NOMO-1 (cell line): ENCODE data around the gene ENOX1.

ENCODE experiments used
- DNase-seq, 2 experiments: peaks; one replicate each; lab custom pipeline; 2025; ENCODE audit not compliant: unreplicated experiment in 2 of 2; lab: John Stamatoyannopoulos, UW

Gene ENOX1

DNA sequence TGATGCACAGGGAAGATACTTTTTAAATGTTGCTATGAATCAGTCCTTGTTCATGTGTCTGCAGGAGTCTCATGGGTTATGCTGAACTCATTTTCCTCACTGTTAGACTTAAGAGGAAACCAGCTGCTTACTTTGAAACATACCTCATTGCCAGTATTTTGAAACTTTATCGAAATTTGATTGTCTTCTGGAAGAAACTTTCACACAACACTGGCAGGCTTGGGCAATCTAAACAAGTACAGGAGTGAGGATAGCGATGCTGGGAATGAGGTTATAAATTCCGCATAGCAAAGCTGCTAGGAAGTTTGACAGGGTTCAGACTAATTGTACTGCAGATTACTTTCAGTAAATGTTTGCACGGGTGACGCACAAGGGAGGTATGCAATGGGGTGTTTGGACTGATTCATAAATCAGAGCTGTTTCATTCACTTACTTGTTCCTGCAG lies 517.7 kb downstream of the ENOX1 start:
- no peak for DNase-seq

DNA sequence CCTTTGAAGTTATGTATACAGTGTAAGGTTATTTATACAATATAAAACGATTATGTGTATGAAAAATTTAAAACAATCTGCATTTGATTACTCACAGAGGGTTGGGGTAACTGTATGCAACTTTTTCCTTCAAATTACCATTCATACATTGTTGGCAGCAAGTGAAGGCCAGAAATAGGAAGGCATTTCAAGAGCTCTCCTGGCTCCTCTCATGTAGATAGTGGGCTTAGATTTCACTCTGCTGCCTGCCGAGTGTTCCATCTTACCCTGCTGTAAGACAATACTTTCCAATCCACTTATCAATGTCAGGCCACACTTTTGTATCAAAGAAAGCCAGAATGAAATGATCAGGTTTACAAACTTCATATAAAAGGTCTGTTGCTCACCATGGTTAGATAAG lies 518.1 kb downstream of the ENOX1 start:
- DNase-seq = no peak

DNA sequence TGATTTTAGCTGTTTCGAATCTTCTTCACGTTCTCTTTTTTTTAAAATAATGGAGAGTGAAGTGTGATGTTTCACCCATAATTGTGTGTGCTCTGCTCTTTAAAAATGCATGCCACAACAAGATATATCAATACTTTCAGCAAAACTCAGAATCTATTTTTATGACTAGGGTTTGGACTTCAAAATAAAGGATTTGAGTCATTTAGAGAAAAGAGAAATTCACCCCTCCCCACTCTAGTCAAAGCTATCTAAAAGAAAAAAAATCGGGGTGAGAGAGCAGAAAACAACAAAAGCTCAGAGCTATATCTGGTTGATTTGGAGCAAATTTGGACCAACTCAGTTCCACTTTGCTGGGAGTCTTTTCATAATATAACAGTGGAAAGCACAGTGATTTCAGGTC lies 518.9 kb downstream of the ENOX1 start:
- no peak for DNase-seq

DNA sequence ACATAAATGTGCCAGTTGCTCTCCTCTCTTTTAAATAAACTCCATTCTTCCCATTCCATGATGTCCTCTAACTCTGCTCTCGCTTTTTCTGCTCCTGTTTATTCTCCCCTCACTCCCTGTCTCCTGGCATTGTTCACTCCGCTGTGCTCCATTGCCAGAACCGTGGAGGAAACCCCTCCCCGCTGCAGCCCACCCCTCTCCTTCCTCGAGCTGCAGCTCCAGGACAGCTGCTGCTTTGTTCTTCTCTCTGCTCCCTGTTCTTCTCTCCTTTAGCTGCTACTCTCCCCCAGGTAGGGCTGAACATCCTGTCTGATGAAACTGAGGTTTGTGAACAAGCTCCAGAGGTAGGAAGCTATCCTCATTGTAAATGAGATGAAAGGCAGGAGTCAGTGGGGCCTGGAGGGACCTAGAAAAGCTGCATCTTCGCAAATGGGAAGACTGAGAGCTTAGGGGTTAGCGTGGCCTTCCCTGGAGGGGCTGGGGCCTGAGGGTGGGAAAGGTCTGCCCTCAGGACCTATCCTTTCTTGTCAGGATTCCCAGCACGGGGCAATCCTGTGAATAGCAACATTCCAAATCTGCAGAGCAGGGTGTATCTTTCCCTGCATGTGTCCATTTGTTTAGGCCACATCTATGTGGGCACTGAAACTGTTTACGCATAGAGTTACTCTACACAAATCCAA lies 519.7 kb downstream of the ENOX1 start:
- no peak for DNase-seq

DNA sequence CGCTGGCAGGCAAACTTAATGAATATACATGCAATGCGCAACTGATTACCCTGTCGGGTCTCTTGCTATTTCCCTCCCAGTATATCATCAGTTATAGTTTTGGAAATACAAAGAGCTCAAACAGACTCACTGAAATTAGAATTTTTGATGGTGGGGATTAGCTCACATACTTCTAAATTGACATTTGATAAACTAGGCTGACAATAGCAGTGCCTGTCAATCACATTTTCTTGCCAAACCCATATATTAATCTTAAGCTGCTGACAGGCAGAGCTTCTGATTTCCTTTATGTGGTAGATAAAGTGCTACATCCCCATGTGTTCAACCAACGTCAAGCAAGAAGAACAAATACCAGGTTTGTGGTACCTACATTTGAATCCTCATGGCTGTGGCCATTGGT lies 521.7 kb downstream of the ENOX1 start:
- DNase-seq = no peak

DNA sequence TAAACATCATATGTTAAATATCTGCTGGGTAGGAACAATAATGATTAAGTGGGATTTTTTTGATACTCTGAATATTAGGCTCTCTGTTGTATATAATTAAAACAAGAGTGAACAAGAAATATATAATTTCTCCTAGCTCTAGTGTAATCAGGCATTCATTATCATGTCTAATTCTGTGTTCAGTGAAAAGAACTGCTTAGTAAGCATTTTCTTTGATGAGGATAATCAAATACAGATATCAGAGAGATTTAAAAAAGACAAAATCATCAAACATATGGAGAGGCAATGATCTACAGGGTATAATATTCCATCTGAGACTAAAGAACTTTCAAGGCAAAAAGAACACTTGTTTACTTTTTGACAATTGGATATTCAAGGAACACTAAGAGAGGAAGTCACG lies 522.3 kb downstream of the ENOX1 start:
- DNase-seq = no peak

DNA sequence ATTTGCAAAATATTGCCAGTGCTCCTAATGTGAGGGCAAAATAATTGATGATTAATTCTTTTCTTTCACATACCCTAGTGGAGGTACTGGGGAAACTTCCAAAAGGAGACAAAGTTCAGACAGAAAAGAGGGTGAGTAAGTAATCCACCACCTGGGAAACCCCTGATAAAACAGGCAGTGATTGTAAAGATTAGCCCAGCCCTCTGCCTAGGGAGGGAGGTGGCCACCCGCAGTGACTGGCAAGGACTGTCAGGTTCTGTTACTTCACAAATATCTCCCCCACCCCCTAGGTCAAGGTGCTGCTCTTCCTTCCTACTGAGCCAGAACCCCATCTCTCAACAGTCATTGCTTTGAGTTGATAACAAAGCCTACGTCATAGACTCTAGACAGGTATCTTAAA lies 523.7 kb downstream of the ENOX1 start:
- no peak for DNase-seq

DNA sequence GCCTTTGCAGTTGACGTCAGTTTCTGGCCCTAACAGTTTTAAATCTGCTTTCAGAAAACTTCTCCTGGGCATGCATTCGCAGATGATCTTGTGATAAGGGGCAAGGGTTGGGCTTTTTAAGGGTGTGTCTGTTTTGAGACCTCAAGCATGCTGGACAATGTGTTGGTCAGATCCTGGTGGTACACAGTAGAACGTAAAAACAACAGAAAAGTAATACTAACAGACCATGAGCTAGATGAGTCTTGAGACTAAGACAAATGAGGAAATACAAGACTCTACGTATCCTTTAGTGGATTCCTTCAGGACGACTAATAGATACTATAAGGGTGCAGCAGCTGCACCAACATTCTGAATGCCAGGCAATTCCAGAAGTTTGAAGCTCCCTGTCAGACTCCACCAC lies 525.8 kb downstream of the ENOX1 start:
- no peak for DNase-seq

DNA sequence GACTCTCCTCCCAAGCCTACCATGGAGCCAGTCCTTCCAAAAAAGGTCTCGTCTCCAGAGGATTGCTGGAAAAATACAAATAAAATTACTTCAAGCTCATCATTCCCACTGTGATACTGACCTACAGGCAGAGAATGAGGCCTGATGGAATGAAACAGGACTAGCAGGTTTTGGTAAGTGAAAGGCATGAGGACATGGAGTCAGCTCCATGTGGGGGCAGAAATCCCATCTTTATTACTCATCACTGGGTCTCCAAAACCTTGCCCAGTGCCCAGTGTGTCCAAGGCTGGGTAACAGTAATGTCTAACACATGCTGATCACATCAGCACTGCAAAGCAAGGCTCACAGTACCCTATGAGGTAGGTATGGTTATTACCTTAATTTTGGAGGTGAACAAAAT lies 528.0 kb downstream of the ENOX1 start:
- no peak for DNase-seq

DNA sequence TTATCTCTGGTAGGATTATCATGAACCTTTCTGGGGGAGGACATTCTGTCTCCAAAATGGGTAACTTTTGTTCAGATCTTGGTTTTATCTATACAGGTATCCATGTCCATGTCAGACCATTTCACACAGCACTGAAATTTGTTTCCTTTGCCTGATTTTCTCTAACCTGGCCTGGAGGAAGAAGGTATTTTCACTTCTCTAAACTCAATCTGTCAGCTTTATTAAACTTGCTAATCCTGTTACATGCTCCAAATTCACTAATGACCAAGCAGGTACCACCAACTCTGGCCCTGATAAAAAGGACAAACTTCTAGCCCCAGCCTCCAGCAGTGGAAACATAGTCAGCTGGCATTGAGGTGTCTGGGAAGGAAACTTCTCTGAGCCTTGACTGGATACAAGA lies 529.0 kb downstream of the ENOX1 start:
- DNase-seq = no peak

DNA sequence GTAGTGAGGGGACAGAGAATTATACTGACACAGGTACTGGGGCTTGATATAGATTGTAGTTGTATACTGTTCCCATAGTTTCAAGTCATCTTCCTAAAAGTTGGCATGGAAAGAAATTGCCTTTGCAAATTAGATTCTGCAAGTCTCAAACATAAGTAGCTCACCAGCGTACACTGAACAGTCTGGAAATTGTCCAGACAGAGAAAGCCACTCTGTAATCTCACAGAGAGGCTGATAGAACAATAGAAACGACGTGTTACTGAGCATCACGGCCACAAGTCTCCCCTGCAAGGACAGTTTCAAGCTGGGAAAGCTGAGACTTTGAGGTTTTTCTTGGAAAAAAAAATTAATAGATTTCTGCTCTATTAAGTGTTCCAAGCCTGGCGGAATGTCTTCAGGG lies 534.8 kb downstream of the ENOX1 start:
- no peak for DNase-seq

DNA sequence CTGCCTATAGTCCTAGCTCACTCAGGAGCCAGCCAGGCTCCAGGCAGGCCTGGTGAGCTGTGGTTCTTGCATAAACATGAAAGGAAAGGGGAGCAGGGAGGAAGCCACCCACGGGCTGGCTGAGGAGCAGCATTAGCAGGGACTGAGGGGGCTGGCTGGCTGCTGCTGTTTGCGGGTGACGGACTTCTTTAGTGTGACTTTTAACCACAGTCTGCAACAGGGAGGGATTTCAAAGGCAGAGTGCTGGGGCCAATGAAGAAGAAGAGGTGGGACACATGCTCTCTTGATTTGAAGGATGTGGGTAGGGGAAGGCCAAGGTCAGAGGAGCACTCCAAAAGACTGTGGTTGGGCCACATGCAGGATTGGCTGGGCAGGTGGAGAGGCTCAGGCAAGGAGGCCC lies 540.4 kb downstream of the ENOX1 start:
- DNase-seq = no peak

DNA sequence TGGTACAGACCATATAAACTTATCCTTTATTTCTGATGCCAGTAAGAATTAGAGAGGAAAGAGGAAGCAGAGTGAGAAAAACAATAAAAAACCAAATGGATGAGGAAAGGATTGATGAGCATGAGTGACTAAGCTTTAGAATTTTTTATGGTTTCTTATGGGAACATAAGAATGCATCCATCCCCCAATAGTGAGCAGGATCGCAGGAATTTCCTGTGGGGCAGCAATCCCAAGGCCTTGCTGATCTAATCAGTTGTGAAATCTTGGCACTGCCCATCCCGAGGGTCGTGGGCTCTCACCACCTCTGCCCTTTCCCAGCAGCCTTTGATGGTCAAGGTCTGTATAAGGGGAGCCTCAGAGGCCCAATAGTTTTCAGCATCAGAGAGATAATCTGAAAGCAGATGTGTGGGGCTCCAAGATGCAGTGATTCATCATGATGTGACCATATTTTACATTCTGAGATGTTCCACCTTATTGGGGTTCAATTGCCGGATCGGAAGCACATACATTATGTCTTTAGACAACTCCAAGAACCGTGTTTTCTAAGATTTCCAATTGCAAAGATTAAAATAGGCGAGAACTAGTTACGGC lies 541.3 kb downstream of the ENOX1 start:
- DNase-seq = no peak

DNA sequence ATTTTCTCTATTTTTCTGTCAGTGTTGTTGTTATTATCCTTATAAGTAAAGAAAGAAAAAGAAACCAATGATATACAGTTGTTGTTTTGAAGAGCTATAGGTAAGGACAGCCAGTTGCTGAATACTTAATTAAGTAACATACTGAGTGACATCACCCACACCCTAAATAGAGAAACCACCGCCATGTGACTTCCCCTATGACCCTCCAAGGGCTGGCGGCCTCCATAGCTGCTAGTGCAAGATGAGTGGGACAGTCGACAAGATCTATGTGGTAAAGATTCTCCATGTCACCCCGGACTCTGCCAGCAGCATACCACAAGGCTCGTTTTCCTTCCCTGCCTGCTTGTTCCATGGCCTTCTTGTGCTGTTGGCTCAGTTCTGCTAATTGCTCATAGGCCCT lies 542.3 kb downstream of the ENOX1 start:
- DNase-seq = no peak

DNA sequence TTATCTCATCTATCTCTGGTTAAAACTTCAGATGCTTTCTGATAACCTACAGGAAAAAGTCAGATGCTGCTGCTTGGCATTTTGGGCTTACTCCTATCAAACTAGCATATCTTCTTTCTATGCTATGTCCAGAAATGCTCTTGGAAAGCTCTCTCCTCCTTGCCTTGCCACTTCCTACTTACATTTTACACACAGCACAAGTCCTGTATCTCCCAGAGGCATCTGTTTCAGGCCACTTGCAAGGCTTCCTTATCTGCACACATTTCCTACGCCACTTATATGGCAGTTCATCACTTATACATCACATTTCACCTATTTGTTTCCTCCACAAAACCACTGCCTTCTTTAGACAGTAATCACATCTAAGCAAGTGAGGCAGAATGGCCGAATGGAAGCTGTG lies 543.1 kb downstream of the ENOX1 start:
- DNase-seq = no peak

DNA sequence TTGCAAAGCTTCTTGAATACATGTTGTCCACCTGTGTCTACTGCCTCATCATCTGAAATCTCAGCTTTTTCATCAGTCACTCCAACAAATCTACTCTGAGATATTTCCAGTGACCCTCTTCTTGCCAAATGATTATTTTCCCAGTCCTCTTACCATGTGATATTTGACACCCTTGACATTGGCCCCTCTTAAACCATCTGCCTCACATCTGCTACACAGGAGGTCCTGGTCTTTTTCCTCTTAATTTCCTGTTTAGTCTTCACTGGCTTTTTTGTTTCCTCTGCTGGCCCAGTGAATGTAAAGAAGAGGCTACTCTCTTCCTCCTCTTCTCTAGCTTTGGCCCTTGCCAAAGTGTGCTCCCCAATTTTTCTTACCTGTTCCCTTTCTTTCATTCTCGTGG lies 544.7 kb downstream of the ENOX1 start:
- DNase-seq = no peak

DNA sequence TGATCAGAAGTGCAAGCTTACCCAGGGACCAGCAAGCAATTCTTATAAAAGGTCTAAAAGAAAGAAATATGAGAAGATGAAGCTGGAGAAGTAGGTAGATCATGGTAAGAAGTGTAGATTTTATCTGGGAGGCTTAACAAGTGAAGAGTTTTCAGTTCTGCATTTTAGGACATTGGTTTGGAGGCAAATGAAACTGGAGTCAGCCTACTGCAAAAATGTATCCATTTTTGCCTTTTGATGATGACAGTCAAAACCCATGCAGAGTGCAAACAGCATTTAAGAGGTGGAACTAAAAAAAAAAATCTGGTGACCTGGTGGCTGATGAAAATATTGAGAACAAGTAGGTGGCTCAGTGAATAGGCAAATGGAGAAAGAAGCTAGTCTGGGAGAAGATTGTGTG lies 546.5 kb downstream of the ENOX1 start:
- DNase-seq = peak in 1 of 2 experiments; percentile 18

DNA sequence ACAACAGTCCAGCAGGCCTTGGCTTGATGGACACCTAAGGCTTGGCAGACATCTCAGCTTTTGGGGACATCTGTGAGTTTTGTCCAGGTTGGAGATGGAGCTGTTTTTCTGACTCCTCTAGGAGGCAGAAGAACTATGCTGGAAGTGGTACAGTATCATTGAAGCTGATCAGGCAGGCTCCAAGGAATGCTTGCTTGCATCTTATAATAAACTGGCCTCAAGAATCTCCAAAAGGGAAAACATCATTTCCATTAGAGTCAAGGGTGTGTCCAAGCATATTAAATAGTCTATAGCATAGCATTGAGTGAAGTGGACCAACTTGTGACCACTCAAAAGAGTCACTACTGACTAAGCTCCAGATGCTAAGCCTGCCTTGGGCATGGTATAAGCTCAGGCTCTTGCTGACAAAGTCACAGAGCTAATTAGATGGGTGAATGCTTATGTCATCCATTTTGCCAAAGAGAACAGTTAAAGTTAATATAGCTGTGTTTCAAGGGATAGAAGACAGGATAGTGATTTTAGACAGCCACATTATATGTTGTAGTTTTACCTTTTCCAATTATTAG lies 547.4 kb downstream of the ENOX1 start:
- no peak for DNase-seq

DNA sequence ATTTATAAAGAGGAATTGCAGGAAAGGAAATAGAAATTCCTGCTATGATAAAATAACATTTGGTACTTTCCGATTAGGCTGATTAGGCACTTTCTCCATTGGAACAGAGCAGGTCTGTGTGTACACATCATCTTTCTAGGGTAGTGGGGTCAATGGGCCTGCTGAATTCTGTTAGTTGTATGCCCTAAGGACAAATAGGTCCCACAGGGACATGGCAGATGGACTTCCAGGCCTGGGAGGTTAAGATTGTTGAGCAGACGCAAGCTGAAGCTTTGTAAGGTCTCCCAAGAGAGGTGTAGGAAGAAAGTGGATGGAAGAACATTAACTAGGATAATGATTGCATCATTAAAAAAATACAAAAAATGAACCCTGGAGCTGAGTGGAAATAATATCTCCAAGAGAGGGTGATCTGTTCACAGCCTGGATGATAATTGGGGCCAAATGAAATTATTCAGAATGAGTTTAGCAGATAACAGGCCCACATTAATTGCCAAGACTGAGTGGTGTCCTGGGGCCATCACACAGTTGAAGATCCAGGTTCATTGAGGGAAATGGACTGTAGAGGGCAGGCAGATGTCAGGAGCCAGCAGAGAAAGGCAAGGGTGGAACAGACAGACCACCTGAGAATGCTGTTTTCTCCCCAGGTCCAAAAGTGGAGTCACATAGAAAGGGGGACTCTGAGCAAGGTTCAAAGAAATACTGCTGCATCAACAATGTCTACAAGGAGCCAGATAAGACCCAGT lies 548.3 kb downstream of the ENOX1 start:
- DNase-seq = no peak

DNA sequence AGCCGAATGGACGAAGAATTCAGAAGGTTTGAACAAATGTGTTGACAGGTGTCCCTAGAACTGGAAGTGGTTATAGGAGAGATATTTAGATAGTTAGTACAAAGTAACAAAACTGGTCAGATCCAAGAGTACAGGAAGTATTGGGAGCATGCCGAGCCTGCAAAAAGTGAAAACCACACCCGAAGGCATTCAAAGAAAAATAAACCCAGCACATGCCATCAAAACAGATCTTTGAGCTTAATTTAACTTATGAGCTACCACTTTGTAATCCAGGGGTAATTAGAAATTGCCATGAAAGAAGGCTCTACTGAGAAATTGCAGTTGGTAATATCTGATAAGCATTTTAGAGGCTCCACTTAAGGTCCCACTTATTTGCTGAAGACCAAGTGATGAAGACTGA lies 549.2 kb downstream of the ENOX1 start:
- no peak for DNase-seq

DNA sequence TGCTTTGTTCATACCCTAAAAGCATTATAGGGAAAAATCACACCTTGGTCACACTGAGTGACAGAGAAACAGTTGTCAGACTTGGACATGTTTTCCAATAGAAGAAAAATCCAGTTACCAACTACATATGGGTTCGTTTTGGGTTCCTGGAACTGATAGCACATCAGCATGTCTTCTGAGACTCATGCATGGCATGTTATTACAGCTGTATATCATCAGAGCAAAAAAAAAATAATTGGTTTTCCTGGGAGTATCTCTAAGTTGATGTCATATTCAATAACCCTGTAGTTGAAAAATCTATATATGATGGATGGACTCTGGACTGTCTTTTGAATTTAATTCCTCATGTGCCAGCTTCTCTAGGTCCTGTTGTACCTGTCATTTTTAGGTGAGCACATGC lies 551.7 kb downstream of the ENOX1 start:
- no peak for DNase-seq

DNA sequence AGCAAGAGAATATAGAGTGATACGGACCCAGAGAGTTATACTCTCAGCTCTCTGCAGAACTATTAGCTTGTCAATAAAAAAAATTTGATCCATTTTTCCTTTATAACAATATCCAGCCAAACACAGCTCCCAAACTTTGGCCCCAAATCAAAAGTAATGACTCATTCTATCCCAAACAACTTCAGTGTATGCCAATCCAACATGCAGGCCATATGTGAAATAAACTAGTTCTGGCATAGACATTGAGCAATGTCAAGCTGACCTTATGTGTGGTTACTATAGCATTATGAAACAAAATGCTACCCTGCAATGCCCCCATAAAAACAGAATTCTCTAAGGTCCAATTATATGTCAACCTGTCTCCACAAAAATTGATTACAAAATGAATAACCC lies 553.9 kb downstream of the ENOX1 start:
- DNase-seq = no peak
